COLO668 (cell line): ENCODE data around the gene FRAT1.
"Not testable (repeated sequence)": the region's sequence is repeated elsewhere in the genome, so short reads cannot be mapped to it uniquely, and the experiment has no call there.

ENCODE experiments used
- DNase-seq: peaks from one replicate; lab custom pipeline; 2025; ENCODE audit not compliant: unreplicated experiment; lab: John Stamatoyannopoulos, UW

FRAT1 gene, protein sequence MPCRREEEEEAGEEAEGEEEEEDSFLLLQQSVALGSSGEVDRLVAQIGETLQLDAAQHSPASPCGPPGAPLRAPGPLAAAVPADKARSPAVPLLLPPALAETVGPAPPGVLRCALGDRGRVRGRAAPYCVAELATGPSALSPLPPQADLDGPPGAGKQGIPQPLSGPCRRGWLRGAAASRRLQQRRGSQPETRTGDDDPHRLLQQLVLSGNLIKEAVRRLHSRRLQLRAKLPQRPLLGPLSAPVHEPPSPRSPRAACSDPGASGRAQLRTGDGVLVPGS

DNA sequence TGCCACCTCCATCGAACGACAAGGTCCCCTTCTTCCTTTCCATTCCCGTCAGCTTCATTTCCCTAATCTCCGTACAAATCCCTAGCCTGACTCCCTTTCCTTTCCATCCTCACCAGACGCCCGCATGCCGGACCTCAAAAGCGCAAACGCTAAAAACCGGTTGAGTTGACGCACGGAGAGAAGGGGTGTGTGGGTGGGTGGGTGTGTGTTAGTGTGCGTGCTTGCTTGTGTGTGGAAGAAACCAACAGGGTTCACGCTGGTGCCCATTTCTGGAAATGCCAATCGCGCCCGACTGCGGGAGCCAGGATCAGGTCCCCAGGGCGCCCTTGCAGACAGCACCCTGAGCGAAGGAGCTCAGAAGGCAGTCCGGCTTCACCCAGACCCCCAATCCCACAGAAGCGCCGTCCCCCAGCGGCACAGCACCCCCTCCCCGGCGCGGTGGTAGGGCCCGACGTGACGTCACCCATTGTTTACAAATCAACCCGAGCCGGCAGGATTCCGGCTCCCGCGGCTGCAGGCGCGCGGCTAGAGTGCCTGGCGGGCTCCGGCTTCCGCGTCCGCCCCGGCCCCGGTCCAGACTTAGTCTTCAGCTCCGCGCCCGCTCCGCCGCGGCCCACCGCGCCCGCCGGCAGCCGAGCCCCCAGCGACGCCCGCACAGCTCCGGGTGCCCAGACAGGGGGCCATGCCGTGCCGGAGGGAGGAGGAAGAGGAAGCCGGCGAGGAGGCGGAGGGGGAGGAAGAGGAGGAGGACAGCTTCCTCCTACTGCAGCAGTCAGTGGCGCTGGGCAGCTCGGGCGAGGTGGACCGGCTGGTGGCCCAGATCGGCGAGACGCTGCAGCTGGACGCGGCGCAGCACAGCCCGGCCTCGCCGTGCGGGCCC lies at the start of gene FRAT1:
TSS of gene FRAT1 (plus strand) at position 500 of the 880 bp plus-strand sequence. CDS start at position 683, 183 bp downstream.
- peak; percentile 86 for DNase-seq

DNA sequence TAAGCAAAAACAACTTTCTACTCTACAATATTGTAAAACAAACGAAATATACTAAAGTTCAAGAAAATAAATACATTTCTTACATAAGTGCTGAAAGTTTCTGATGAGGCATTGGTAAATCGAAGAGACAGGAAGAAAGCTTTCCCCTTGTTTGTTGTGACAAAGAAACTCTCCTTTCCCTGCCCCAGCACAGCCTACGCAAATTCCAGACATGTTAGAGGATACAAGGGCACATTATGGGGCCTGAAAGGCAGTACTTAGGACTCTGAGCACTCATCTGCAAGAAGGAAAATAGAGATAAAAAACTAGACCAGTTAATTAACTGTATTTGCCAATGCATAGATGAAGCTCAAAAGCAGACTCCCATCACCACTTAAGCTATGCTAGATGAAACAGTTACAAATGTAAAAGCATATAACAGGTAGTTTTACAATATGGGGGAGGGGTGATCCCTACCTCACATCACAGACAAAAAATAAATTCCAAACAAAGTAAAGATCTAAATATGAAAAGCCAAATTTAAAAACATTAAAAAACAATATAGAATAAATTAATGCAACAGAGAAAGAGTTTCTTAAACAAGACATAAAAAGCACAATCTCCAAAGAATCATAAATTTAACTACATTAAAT lies 48.4 kb upstream of the FRAT1 start:
- DNase-seq, result no peak

DNA sequence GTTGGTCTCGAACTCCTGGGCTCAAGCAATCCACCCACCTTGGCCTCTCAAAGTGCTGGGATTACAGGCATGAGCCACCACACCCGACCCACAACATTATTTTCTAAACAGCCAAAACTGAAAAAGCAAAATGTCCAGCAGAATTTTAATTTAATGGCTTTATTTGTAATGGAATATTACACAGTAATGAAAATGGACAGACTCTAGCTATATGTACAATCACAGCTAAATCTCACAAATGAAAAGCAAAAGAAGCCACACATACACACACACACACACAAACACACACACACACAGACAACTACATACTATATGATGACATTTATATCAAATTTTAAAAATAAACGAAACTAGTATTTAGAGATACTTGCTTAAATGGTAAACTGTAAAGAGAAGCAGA lies 45.4 kb upstream of the FRAT1 start:
- DNase-seq, result no peak

DNA sequence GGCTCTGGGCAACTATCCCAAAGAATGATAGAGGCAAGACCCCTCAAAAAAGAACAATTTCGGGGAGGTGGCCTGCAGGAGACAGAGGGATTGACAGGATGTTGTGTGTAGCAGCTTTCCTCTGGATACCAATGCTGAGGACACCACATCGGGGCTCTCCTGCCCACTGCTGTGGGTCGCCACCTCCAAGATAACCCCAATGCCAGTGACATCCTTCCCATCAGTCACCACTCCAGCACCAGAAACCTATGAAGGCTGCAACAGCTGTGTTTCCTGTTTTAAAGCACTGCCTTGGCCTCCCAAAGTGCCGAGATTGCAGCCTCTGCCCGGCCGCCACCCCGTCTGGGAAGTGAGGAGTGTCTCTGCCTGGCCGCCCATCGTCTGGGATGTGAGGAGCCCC lies 44.2 kb upstream of the FRAT1 start:
- DNase-seq, result no peak

DNA sequence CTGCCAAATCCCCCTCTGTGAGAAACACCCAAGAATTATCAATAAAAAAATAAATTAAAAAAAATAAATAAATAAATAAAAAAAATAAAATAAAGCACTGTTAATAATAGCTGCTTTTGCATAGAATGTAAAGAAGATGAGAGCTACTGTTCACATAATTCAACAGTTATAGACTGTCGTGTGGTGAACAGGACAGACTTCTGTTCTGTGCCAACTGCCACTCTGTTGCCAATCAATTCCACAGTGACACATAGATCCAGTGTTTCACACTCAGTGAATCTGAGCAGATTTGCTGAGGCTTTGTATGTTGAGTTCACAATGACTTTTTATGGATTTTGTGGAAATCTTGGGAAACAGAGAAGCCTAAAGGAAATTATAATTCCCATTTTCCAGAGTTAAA lies 41.5 kb upstream of the FRAT1 start:
- DNase-seq, result no peak

DNA sequence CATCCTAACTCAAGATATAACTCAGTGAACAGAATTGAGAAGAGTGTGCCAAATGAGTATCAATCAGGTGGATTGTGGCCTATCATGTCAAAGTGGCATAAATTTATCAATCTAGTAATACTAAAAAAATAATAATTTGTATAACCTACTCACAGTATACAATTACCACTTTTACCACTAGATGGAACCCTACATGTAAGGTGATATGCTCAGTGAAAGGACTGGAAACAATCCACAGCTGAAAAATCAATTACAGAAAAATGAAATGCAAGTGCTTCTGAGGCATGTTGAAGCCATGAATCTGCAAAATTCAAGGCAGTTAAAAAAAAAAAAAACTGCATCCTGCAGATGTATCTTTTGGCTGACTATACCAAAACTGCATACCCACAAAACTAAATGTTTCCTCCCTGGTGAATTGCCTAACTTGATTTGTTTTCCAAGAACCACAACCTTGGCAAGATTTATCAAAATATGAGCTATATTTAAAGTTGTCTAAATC lies 40.5 kb upstream of the FRAT1 start:
- no peak for DNase-seq

DNA sequence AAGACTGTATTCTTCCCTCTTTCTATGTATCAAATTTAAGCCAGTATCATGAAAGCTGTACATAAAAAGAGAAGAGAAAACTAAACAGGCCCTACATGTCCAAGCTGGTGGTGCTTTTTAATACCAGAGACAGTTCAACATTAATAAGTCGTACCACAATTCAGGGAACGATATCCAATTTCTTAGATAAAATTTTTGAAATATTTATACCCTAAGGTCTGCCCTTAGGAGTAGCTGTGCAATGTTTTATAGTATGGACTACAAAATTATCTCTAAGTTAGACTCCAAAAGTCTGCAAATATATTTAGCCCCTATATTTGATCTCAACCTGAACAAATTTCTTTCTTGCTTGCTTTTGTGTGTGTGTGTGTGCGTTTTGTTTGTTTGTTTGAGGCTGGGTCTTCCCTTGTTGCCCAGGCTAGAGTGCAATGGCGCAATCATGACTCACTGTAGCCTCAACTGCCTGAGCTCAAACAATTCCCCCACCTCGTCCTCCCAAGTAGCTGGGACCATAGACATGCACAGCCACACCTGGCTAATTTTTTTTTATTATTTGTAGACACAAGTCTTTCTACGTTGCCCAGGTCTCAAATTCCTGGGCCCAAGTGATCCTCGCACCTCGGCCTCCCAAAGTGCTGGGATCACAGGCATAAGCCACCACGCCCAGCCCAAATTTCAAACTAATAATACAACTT lies 39.8 kb upstream of the FRAT1 start:
- DNase-seq, result no peak

DNA sequence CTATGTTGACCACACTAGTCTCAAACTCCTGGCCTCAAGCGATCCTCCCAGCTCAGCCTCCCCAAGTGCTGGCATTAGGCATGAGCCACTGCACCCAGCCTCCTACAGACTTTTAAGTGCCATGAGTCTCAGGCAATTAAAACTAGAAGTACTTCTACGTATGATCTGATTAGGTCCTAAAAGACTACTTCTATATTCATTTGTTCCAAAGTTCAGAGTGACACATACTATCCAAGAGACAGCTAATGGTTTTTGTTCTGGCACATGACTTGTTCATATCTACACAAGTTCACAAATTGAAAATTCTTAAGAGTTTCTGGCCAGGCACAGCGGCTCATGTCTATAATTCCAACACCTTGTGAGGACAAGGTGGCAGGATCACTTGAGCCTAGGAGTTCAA lies 38.3 kb upstream of the FRAT1 start:
- no peak for DNase-seq

DNA sequence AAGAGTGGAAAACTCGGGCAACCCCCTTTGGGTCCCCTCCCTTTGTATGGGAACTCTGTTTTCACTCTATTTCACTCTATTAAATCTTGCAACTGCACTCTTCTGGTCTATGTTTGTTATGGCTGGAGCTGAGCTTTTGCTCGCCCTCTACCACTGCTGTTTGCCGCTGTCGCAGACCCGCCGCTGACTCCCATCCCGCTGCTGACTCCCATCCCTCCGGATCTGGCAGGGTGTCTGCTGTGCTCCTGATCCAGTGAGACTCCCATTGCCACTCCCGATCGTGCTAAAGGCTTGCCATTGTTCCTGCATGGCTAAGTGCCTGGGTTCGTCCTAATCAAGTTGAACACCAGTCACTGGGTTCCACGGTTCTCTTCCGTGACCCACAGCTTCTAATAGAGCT lies 29.0 kb upstream of the FRAT1 start:
- not testable (repeated sequence) for DNase-seq

DNA sequence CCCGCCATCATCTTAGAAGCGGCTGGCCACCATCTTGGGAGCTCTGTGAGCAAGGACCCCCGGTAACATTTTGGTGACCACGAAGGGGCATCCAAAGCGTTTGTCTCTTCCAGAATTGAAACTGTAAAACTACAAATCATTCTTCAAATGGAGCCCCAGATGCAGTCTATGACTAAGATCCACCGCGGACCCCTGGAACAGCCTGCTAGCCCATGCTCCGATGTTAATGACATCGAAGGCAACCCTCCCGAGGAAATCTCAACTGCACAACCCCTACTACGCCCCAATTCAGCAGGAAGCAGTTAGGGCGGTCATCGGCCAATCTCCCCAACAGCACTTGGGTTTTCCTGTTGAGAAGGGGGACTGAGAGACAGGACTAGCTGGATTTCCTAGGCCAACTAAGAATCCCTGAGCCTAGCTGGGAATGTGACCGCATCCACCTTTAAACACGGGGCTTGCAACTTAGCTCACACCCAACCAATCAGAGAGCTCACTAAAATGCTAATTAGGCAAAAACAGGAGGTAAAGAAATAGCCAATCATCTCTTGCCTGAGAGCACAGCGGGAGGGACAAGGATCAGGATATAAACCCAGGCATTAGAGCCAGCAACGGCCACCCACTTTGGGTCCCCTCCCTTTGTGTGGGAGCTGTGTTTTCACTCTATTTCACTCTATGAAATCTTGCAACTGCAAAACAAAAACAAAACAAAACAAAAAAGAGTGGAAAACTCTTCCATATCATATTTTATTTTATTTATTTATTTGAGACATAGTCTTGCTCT lies 28.3 kb upstream of the FRAT1 start:
- DNase-seq, result not testable (repeated sequence)

DNA sequence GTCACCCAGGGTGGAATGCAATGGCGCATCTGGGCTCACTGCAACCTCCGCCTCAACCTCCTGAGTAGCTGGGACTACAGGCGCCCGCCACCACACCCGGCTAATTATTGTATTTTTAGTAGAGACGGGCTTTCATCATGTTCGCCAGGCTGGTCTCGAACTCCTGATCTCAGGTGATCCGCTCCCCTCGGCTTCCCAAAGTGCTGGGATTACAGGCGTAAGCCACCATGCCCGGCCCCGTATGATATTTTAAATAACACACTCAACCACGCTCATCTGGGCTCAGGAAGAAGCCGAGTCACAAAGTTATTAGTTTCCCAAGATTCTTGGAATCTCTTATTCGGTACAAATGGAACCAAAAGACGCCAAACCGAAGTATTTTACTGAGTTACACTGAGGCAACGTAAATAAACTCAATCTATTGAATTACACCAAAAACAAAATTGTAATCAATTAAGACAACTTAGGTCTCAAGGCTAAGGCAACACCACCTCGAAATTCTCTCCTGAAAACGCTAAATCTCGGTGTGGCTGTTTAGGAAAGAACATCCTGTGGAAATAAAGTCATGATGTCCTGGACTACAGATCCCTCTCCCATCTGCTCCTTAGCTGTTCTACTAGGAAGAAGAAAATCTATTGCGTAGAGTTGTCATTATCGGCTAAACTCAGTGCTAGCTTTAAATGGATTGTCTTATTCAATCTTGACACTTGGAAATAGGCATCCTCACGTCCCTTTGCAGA lies 27.5 kb upstream of the FRAT1 start:
- DNase-seq, result no peak

DNA sequence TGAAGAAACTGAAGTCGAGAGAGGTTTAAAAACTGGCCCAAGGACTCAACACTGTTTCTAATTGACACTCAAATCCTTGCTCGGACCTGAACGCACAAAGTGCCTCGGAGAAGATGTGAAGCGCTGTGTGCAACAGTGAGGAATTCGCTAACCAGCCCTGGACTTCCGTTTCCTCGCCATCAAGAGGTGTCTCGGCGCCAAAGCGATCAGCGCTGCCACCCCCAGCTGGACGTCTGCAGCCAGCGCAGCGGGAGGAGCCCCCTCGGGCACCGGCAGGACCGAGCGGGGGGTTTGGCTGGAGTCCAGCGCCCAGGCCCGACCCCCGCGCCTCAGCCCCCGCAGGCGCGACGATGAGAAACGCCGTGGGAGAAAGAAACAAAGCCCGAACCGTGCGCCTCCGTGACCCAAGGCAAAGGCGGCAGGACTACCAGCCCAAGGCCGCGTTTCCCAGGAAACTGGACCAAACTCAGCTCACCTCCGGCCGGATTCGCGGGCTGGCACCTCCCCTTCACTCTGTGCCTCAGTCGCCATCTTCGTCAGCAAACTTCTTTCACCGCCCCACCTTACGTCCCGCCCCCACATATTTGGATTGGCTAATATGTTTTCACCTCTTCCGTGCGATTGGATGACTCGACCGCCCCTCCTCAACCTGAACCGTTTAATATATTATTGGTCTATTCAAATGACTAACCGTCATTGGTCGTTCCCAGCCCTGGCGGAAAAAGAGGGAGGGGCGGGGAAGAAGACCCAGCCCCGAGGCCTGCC lies 26.8 kb upstream of the FRAT1 start, which contains the start of gene ARHGAP19:
TSS of gene ARHGAP19 (minus strand) at position 541 of the 765 bp plus-strand sequence. CDS start at position 531, 10 bp downstream.
- peak; percentile 90 for DNase-seq

DNA sequence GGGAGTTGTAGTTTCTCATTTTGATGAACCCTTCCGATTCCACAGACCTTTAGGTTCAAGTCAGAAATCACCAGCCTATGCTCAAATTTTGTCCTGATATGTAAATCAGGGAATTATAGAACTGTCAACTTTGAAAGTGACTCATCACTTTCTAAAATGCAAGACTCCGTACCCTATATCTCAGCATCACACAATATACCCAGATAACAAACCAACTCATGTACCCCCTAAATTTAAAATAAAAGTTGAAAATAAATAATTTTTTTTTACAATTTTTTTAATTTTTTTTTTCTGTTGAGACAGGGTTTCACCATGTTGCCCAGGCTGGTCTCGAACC lies 26.2 kb upstream of the FRAT1 start:
- DNase-seq, result no peak

DNA sequence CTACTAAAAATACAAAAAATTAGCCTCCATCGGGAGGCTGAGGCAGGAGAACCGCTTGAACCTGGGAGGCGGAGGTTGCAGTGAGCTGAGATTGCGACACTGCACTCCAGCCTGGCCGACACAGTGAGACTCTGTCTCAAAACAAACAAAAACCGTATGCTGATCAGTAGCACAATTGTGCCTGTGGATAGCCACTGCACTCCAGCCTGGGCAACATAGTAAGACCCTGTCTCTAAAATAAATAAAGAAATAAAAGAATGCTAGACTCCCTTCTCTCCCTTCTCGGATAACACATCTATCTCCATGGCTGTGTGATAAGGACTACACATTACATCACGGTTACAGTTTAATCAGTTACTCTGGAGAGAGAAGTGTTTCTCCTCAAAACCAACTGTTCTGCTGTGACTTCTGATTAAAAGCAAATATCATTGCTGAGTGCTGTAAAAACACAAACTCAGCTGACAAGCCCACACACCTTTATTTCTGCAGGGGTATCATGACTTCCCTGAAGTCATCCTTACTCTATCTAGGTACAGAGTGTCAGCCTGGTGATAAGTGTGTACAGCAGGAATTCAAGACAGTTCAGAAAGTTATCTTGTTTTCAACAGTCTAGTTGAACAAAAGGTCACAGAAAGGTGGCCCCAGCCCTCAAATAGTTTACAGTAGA lies 21.4 kb upstream of the FRAT1 start:
- DNase-seq, result no peak

DNA sequence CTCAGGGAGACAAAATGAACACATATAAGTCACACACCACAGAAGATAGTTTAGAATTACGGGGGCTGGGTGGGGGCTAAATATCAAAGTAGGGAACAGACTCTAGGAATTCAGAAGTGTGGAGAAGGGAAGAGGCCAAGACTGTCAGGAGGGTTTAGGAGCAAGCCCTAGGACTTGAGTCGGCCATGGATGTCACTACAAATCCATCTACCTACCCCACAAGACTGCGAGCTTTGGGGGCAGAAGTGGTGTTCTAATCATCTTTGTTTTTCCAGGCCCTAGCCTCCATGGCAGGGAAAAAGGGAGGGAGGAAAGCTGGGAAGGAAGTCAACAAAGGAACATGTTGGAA lies 20.9 kb upstream of the FRAT1 start:
- DNase-seq, result no peak

DNA sequence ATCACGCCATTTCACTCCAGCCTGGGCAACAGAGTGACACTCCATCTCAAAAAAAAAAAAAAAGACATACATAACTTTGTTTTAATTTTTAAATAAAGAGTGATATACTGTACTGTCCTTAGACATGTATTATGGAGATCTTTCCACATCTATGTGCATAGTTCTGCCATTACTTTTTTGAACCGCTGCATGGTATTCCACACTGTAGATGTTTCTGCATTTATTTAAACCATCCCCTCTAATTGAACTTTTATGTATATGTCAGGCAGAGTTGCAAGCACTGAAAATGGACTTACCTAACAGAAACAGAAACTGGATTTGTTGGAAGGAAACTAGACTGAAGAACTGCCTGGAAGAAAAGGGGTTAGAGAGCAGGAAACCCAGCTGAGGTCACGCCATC lies 18.1 kb upstream of the FRAT1 start:
- DNase-seq, result no peak

DNA sequence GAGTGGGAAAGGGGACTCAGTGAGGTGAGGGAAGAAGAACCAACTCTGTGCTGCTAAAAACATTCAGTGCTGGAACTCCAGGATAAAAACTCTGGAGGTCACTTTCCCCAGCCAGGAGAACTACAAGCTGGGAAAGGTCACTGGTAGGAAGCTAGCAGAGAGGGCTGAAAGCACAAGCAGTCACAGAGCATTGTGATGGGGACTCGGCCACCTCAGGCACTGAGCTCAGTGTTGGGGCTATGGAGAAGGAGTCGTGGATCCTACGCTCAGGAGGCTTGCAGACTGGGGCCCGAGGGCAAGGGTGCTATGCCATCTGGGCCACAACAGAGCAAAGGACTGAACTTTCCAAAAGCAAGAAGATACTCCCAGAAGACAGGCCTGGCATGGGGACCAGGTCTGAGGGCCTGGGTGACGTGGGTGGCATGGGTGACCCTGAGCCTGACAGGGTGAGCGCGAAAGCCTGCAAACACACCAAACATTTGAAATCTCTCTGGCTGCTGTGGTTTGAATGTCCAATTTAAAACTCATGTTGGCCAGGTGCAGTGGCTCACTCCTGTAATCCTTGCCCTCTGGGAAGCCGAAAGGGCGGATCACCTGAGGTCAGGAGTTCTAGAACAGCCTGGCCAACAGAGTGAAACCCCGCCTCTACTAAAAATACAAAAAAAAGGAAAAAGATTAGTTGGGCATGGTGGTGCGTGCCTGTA lies 16.8 kb upstream of the FRAT1 start:
- no peak for DNase-seq

DNA sequence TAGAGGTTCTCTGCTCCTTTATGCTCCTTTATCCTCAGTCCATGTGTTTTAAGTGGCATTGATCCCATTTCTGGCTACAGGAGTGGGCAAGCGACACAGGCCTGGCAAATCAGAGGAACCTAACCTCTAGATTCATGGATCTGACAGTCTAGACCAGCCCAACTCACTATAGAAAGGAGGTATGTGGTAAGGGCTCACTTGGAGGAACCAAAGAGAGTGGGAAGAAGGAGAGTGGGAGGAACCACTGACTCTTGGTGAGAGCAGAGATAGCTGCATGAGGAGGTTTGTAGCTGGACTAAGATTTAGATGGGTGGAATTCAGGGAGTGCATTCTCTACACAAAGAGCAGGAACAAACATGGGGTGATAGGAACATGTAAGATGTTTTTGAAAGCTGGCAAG lies 11.6 kb upstream of the FRAT1 start:
- DNase-seq, result no peak
